GM21717 (cell line): ENCODE data around the gene IFNL1.
"Not testable (repeated sequence)": the region's sequence is repeated elsewhere in the genome, so short reads cannot be mapped to it uniquely, and the experiment has no call there.

Source experiments
- ATAC-seq: cut with Tn5 transposase; IDR thresholded peaks from one replicate; pipeline ENCODE4 v1.9.1; 2021; ENCODE audit warnings: mild to moderate bottlenecking, moderate library complexity; ENCODE audit not compliant: unreplicated experiment

The IFNL1 gene

GRCh38 chr19:39328046-39328705 lies 32.0 kb downstream of the IFNL1 start:
- ATAC-seq: no peak

DNA sequence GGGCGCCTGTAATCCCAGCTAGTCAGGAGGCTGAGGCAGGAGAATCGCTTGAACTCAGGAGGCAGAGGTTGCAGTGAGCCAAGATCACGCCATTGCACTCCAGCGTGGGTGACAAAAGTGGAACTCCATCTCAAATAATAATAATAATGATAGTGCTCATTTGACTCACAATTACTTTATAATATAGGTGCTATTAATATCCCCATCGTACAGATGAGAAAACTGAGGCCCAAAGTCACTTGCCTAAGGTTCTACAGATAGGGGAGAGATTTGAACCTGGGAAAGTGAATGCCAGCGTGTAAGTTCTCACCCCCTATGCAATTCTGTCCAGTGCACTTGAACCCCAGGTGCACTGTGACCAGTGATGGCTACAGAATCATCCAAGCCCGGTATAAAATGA lies 33.7 kb downstream of the IFNL1 start:
- ATAC-seq: no peak

DNA sequence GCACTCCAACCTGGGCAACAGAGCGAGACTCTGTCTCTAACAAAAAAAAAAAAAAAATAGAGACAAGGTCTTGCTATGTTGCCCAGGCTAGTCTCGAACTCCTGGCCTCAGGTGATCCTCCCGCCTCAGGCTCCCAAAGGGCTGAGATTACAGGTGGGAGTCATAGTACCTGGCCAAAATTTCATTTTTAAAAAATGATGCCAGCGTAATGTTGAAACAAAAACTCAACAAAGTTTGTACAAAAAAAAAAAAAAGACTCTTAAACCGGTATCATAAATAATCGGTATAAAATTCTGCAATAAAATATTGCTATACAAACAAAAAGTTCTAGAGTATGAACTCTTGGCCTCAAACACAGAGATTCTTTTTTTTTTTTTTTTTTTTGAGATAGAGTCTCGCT lies 36.1 kb downstream of the IFNL1 start:
- ATAC-seq: no peak

- not testable (repeated sequence) for ATAC-seq
Measured at GRCh38 chr19:39332738-39333137, 36.5 kb downstream of the IFNL1 start.

GRCh38 chr19:39333507-39333906 lies 37.3 kb downstream of the IFNL1 start:
- no peak for ATAC-seq

DNA sequence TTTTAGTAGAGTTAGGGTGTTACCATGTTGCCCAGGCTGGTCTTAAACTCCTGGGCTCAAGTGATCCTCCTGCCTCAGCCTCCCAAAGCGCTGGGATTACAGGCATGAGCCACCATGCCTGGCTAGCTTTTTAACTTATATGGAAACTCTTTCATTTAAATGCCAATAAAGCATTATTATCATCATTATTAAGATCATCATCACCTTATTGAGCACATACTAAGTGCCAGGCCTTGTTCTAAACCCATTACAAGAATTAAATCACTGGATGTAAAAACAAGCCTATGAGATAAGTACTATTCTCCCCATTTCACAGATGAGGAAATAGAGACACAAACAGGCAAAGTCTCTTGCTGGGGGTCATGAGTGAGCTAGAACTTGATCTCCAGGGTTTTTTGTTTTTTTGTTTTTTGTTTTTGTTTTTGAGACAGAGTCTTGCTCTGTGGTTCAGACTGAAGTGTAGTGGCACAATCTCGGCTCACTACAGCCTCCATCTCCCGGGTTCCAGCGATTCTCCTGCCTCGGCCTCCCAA lies 38.3 kb downstream of the IFNL1 start:
- ATAC-seq: no peak

DNA sequence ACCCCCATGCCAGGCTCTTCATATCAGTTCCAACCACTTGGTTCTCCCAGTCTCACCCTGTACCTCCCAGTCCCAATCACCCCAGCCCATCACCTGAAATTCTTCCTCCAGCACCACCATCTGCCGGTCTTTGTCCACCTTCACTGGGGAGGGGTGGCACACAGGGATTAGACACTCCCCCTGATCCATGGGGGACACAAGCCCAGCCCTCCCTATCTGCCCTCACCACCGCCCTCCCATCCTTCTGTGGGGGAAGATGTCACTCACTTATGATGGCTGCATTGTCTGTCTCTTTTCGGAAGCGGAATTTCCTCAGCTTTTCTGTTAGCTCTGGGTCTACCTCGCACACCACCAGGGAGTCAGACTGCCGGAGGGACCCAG lies 39.0 kb downstream of the IFNL1 start:
- ATAC-seq: no peak

DNA sequence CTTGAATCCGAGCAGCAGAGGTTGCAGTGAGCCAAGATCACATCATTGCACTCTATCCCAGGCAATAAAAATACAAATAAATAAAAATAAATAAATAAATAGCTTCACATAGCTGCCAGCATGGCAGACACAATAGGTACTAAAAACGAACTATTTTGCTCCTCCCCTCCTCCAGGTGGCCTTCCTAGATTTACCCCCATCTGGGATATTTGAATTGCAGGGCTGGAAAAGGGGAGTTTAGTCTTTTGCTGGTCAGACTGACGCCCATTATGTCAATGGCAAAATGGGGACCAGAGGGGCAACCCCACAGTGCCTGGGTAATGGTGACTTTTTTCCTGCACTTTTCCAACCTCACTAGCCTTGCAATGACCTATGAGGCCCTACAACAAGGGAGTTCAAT lies 40.3 kb downstream of the IFNL1 start:
- no peak for ATAC-seq

DNA sequence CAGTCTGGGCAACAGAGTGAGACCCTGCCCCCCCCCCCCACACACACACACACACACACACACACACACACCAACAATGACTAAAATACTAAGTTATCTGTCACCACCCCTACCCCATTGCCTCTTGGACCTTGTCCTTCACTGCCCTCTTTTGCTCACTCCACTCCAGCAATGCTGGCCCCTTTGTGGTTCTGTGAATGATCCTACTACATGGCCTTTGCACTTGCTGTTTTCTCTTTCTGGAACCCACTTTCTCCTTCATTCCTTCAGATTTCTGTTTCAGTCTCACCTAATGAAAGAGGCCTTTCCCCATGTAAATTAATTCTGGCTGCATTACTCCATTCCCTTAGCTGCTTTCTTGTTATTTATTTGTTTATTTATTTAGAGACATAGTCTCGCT lies 43.5 kb downstream of the IFNL1 start:
- no peak for ATAC-seq

- not testable (repeated sequence) for ATAC-seq
Measured at GRCh38 chr19:39340156-39340555, 43.9 kb downstream of the IFNL1 start.

- ATAC-seq: no peak
Measured at GRCh38 chr19:39341129-39341718, 45.0 kb downstream of the IFNL1 start.

DNA sequence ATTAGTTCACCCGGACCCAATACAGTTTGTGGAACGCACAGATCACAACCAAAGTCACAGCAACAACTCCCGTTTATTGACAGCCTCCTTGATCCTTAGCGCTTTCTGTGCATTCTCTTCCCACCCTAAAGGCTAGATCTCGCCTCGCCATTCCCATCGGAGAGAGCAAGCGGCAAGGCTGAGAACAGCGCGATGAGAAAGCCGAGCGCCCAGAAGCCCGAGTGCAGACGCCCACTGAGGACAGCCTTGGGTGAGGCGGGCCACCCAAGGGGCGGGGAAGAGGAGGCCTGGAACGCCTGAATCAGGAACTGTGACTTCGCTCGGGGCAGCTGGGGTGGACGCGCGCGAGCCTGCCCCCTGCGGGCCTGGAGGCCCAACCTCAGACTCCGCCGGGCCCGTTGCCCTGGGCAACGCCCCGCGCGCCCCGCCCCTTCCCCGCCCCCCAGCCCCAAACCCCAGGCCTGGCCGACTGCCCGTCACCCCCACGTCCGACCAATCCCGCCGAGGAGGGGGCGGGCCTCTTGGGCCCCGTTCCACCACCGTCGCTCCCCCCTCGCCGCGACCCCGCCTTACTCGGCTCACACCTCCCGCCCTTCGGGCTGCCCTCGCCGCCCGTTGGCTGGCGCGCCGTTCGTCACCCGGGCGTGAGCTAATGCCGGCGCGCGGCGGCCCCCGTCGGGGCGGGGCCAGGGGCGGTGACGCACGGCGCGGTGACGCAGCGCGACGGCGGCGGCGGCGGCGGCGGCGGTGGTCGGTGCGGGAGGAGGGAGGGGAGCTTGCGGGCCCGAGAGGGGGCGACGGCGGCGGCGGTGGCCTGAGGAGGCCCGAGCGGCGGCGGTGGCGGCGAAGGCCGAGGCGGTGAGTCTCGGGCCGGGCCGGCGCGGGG lies 45.8 kb downstream of the IFNL1 start, which contains the start of gene SAMD4B:
Gene SAMD4B (plus strand): TSS at position 703 of the 886 bp plus-strand sequence. CDS start 14,473 bp downstream, outside the sequence.
- ATAC-seq: peak; percentile 82

DNA sequence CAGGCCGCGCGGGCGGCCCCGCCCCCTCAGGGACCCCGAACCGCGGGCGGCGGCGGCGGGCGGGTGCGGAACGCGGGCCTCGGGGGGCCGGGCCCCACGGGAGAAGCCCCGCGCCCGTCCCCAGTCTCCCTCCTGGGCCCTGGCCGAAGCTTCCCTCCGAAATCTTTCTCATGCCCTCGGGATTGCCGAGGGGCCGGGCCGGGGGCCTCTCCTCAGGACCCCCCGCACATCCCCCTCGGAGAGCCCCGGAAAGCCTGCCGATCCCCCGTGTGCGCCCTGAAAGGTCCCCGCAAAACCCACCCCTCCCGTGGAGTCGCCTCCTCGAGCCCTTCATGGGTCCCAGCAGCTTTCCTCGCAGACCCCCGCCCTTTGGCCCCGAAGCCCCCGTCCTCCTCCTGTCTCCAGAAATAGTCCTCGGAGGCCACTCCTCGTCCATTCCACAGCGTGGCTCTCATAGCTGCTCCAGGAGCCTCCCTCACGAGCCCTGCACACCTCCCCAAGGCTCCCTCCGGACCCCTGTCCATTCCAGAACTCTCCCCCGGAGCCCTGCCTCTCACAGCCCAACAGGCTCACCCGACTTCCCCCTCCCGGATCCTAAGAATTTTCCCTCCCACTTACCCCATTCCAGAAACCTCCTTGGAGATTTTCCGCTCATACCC lies 46.6 kb downstream of the IFNL1 start:
- ATAC-seq: peak; percentile 9

- no peak for ATAC-seq
Measured at GRCh38 chr19:39345956-39346355, 49.7 kb downstream of the IFNL1 start.

- ATAC-seq: no peak
Measured at GRCh38 chr19:39347332-39348164, 51.3 kb downstream of the IFNL1 start.
